ENCODE data around the gene RBMS3.

RBMS3 gene

DNA sequence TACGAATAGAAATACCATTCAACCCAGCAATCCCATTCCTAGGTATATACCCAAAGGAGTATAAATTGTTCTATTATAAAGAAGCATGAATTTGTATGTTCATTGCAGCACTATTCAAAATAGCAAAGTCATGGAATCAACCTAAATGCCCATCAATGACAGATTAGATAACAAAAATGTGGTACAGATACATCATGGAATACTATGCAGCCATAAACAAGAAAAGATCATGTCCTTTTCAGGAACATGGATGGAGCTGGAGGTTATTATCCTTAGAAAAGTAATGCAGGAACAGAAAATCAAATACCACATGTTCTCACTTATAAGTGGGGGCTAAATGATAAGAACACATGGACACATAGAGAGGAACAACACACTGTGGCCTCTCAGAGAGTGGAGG is 571.9 kb downstream of the RBMS3 start:
- no peak for DNase-seq

DNA sequence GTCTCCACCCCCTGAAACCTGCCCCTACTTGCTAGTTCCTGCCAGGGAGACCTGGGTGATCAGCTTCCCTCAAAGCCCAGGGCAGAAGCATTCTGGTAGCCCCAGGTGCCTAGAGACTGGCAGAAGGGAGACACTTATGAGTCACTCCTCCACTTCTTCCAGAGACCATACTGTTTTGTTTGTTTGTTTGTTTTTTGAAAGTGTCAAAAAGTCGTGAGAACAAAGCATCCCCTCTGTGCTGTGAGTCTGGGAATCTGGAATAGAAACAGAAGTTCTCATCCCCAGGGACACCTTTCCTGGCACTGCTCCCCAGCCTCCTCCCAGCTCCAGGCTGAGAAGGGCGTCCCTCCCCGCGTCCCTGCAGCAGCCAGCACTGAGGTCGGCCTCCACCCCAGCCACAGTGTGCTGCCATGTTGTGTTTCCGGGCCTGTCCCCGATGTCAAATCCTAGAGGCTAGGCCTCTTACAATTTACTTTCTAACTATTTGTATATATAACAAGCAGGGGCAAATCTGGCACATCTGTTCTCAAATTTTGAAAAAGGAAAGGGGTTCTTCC is 573.0 kb downstream of the RBMS3 start:
- DNase-seq, result no peak

DNA sequence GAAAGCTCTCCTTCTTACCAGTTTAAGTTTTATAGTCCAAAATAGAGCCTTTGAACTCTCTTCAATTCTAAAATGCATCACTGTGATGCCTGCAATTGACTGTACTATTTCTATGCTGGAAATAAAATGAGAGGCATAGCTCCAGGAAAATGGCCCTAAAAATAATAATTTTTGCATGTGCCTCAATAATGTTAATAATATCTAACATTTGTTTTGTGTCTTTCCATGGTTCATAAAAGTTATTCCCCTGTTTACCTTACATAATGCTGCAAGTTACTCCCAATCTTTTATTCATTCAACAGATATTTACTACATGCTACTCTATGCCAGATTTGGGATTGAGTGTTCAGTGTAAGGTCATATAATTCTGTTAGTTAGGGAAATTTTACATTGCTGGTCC is 574.0 kb downstream of the RBMS3 start:
- DNase-seq, result no peak

DNA sequence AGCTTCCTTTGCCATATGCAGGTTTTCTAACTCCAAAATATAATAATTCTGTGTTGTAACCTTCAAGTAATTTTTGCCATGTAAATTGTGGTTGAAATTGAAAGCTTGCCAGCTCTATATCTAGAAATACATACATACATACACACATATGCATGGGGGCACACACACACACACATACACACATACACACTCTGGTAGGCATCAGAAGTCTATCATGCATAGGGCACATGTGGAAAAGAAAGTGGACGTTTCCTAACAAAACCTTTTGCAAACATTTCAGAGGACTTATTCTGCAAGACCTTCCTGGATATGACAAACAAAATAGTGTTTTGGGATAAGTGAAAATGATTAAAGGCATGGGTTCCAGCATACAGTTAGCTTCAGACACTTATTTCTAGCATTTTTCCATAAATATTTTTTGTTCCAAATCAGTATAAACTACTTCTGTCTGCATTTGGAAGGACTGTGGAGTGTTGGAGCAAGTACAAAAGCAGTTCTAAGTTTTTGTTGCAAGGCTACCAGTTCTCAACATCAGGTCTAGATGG is 578.9 kb downstream of the RBMS3 start:
- no peak for DNase-seq

DNA sequence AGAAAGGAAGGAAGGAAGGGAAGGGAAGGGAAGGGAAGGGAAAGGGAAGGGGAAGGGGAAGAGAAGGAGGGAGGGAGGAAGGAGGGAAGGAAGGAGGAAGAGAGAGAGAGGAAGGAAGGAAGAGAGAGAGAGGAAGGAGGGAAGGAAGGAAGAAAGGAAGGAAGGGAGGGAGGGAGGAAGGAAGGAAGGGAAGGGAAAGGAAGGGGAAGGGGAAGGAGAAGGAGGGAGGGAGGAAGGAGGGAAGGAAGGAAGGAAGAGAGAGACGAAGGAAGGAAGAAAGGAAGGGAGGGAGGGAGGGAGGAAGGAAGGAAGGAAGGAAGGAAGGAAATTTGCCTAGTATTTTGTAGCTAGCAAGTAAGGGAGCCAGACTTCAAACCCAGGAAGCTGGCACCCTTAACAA is 583.9 kb downstream of the RBMS3 start:
- DNase-seq, result no peak

DNA sequence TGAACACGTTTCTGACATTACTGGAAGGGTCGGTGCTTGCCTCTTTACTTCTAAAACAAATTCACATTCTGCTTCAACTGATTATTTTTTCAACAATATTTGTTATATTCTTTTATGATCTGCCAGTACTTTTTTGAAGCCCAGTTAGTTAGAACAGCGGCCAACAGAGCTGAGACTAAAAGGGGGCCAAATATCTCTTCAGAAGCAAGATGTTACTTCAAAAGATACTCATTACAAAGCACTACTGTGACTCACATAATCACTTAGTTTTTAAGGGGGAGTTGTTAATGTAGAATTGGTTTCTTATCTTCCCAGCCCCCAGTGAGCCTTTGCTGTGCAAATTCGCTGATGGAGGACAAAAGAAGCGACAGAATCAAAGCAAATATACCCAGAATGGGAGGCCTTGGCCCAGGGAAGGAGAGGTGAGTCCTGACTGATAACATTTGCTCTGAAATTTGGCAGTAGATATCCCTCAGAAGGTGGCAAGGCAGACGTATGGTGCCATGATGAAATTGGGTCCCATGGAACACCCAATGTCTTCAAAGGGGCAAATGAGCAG is 587.8 kb downstream of the RBMS3 start:
- DNase-seq, result no peak

DNA sequence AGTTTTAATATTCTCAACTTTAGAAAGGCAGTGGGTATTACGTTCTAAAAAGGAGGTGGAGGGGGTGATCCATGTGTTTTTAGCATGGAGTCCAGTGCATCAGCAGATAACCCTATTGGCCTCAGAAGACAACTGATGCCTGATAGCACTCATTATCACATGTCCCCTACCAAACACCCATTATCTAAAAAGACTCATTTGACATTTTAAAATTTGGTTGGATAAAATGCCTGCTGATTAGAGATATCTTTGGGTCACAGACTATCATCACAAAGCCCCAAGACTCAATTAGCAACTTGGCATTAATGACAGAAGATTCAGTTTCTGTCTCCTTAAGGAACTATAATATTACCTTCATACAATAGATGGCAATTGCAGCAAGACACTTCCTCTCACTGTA is 589.3 kb downstream of the RBMS3 start:
- no peak for DNase-seq

DNA sequence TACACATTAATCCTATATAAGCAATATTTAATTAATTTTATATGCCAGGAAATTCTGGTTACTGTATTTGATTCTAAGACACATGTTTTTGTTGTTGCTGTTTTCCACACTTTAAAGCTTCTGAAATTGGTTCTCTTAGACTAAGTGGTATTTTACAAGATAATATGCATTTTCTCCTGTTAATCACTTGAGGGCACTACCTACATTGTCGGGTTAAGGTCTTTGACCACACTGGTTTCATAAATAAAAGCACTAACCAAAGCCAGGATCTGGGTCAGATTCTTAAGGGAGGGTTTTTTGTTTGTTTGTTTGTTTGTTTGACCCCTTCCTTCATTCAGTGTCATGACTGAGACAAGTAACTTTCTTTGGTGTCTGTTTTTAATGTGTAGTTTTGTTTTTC is 590.2 kb downstream of the RBMS3 start:
- DNase-seq, result no peak

DNA sequence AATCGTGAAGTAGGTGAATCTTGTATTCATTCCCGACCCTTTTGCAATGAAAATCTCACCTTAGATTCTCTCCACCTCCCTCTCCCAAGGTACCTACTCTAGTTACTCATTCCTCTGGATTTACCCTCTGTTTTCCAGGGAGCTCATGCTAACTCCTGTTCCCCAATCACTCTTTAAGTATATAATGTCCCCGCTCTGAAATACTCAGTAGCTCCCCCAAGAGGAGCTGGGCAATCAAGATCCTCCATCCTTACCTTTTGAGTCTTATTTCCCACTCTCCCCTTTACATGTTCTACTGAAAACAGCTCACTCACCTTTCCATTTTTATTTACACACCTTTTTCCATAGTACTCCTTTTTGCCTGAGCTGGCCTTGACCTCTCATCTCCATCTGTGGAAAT is 599.9 kb downstream of the RBMS3 start:
- no peak for DNase-seq

DNA sequence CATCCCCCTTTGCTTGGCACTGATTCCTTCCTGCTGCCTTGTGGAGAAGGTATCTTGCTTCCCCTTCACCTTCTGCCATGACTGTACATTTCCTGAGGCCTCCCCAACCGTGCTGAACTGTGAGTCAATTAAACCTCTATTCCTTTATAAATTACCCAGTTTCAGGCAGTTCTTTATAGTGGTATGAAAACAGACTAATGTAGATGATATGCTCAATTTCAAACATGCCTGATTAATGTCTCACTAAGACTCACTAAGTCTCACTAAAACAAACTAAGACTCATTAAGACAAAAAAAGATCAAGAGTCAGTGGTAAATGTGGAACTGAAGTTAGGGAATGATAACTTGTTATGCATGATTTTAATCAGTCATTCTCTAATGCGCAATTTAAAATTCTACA is 606.6 kb downstream of the RBMS3 start:
- no peak for DNase-seq

DNA sequence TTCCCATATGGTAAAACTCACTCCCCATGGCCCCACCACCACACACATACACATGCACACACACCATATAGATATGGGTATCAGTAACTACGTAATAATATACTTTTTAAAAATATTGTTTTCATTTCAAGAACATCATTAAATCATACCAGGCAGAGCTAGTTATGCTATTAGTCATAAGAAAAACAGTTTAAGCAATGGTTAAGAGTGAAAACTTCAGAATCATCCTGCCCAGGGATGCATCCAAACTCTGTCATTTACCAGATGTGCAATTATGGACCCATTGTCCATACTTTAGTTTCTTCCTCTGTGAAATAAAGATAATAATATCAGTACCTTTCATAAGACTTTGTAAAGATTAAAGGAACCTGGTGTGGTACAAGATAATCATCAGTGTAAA is 608.3 kb downstream of the RBMS3 start:
- no peak for DNase-seq

DNA sequence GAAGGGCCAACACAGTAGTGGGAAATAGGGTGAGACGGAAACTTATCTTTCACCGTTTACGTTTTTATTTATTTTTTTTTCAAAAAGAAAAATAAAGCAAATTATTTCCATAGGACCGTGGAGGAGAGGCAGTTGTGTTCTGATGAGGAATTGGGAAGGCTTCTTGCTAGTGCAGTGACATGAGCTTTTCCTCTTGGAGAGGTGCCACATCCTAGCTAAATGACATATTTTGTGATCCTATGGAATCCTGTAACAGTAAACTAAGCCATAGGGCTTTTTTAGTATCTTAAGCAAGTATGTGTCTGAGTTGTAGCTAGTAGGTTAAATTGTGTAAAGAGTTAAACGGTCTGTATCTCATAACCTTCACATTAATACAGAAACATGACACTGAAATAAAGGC is 609.9 kb downstream of the RBMS3 start:
- no peak for DNase-seq

DNA sequence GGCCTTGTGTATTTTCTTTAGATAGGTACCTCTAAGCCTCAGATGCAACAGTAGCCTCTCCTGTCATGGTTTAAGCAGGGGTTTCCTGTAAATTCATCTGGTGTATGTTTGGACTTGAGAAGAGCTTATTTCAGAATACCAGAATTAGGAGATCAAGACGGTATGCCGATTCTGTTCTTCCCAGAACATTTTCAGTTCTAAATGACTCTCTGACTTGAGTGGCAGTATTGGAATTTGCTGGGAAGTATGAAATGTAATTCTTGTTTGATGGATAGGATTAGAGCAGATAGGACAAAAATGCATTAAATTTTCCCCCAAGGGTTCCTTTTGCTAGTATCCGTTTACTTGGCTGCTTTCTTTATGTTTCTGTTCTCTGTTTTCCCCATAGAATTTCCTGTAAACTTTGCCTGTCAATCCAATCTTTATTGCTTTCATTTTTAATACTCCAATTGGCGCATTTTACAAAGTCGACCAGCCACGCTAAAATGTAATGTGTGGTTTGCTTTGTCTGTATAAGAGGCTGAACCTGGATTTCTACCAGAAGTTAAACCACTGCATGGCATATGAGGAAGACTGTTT is 612.2 kb downstream of the RBMS3 start:
- no peak for DNase-seq

DNA sequence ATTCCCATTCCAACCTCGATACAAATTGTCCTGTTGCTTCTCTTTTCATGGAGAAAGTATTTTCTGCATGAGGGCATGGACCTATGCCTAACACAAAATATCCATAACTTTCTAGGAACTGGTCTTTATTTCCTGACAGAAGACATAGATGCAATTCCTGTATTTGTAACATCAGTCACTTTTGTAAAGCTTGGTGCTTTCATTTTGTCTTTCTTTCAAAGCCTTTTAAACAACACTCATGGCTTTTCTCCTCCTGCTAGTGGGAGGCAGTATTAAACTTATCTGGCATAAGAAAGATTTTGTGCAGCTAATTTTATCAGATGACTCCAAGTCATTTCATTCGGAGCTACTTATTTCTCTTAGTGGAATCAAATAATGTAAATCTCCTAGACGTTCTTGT is 616.0 kb downstream of the RBMS3 start:
- DNase-seq, result no peak

DNA sequence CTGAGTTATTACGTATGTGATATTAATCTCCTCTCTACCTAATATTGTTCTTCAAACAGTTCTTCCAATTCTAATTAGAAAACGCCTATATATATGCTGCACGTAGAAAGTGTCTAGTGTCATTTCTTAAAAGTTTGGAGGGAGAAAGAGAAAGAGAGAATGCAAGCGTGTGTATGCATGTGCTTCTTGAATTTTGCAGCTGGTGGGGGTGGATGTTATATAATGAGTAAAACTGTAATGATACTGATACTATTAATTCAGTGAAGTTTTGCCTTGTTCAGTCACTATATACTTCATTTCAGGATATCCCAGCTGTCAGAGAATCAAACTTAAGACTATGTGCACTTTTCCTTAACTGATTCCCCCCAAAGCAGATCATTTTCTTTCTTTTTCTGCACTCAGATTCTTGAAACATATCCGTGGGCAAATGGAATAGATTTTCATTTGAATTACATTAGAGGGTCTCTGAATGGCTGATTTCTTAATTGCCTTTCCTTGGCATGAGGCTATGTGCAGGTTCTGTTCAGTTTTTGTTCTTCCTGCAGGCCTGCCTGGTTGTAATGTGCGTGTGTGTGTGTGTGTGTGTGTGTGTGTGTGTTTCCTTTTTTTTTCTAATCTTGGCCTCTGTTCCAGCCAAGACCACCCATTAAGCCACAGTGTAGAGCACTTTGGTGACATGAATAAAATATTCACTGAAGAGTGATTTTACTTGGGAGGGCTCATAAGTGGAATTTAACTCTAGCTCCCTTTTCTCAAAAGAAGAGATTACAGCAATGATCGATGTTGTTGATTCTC is 617.5 kb downstream of the RBMS3 start:
- DNase-seq, result no peak

DNA sequence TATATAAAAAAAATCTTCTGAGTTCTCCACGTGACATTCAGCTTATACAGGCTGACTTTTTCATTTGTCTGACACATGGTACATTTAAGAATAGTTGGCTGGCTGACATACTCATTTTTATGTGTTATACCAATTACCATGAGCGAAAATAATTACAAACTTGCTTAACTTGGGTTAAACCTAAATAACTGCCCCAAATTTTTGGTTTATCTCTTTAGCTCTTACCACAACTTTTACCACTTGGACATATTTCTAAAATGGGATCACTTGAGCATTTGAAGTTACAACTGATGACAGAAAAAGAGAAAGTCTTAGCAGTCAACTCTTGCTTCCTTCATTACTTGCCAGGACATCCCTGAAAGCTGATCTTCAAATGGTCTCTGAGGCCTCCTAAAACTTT is 618.1 kb downstream of the RBMS3 start:
- DNase-seq, result no peak

DNA sequence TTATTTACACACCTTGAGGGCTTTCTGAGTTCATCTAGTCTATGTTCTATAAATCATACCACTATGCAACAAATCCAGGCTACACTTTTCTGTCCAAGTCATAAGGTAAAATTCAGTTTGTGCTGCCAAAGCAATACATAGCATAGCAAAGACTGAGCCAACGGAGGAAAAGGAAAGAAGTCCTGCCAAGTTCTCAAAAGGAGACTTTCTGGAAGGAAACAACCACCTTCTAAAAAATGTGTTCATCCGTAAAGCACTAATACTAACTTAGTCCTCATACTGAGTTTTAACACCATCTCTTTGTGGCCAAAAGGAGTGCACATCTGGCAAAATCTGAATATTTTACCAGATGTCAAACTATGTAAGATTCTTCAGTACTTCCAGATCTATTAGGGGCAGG is 620.2 kb downstream of the RBMS3 start:
- DNase-seq, result no peak

DNA sequence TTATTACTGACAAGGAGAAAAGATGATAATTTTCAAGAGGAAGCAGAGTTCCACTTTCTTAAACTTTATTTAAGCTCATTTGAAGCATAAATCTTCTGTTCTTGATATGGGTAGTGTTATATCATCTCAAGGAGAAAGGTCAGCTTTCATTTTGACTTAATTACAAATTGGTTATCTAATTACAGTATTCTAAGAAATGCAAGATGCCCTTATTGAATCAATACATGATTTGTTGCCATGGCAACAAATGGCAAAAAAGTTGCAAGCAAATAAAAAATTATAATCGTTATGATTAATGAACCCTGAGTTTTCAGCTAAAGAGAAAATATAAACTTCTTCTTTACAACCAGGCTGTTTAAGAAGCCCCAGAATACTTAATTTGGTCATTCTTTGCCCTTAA is 622.7 kb downstream of the RBMS3 start:
- DNase-seq, result no peak

DNA sequence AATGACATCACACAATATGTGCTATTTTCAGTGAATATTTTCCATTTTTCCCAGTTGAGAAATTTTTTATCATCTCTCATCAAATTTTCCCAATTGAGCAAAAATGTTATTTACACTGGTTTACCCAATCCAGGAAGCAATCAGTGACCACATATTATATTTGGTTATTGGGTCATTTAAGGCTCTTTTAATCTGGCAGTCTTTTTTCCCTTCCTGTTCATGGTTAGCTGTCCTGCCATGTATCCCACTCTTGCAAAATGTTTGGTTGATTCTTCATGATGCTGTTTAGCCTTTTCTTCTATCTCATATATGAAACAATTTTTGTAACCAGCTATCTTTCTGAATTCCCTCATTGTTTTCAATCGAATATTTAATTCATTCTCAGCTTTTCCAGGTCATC is 626.0 kb downstream of the RBMS3 start:
- no peak for DNase-seq

DNA sequence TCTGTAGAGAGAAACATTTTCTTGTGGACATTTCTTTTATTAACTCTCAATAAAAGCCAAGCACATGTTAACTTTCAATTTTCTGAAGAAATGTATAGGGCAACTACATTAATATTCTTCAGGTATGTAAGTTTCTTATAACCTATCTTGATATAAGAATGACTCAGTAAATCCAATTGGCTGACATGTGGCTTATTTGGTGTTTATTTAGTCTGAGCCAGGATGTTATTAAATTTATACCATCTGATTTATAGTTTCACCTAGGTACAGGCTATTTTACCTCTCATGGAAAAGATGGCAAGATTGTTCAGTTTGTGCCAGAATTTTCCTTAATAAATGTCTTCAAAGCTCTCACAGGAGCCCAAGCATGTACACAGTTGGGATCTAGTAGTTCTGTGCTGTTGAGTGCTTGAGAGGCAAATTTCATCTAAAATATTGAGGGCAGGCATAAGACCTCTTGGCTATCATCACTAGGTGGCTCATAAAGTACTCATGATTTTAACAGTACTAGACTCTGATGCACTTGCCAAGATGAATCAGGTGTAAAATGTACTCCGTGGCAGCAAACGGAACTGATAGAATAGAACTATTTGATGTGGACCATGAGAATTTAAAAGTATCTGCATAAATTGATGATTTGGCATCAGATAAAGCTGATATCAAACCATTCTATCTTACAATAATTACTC is 631.9 kb downstream of the RBMS3 start:
- DNase-seq, result no peak

DNA sequence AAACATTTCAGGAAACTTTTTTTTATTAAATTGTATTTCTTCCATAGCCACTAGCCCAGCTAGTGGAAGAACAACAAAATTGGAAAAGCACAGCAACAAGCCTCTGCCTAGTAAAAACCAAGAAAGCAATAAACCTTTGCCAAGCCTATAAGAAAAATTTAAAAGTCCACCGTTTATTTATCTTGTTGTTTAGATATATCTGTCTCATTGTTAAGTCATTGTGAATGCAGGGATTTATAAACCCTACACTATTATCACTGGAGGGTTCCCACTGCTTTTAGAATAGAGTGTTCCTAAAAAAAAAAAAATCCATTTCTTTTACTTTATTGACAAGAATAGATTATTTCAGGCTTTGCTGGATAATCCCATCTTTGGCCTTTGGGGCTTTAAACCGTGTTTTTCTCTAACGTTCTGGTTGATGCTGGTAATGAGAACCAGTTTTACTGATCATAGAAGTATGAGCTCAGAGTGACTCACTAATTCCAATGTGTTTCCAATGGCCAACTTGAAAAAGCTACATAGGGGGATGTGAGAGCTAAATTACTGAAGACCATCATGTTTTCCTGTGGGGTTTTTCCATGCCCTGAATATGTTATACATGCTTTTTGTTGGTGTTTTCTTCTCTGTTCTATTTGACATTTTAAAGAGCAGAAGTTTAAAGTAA is 634.1 kb downstream of the RBMS3 start:
- DNase-seq, result no peak

DNA sequence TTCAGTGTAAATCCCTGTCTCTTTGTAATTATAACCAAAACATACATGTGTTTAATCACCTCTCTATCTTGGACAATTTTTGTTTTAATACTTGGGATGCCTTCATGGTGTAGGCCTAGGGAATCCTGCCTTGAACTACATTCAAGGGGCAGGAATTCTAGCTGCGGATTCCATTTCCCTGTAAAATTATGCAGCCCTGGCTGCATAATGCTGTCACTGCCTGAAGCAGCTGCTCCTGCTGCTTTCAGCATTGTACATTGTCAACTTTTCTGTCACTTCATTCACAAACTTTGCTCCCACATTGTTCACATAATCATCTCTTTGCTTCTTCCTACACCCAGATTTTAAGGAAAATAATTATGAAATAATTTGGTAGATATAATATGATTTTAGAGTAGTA is 638.7 kb downstream of the RBMS3 start:
- no peak for DNase-seq
